ENCODE data around the gene KMO.

- TF ChIP-seq, protein P1, sequence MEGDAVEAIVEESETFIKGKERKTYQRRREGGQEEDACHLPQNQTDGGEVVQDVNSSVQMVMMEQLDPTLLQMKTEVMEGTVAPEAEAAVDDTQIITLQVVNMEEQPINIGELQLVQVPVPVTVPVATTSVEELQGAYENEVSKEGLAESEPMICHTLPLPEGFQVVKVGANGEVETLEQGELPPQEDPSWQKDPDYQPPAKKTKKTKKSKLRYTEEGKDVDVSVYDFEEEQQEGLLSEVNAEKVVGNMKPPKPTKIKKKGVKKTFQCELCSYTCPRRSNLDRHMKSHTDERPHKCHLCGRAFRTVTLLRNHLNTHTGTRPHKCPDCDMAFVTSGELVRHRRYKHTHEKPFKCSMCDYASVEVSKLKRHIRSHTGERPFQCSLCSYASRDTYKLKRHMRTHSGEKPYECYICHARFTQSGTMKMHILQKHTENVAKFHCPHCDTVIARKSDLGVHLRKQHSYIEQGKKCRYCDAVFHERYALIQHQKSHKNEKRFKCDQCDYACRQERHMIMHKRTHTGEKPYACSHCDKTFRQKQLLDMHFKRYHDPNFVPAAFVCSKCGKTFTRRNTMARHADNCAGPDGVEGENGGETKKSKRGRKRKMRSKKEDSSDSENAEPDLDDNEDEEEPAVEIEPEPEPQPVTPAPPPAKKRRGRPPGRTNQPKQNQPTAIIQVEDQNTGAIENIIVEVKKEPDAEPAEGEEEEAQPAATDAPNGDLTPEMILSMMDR (IDR thresholded peaks at IDR 0.05; ENCODE audit: borderline replicate concordance, extremely low read depth, low read length, poor library complexity, severe bottlenecking), result no peak
- no peak for TF ChIP-seq EZH2 (IDR thresholded peaks at IDR 0.05; ENCODE audit: borderline replicate concordance, low read depth, low read length, severe bottlenecking)
Observed at GRCh38 chr1:241519308-241520079, 12.7 kb upstream of the KMO start, which contains the start of gene FH.

Data from DND-41 (cell line).